ENCODE data around the gene COQ5.

DNA sequence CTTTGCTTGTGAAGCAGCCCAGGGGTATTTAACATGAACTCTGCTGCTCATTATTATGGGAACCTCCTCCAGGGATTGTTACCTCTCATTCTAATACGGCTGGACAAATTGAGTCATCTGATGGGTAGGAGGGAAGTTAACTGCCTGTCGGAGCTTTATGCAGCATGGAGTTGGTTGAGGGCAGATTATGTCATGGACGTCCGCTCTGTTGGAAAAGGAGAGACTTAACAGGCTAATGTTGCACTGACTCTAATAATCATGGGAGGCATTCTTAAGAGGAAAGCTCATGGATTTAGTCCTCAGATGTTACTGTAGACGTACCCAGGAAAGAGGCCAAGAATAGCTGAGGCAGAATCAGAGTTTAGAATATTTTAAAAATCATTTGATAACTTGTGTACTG lies 42.3 kb upstream of the COQ5 start:
- no peak for TF ChIP-seq POLR2A (IDR thresholded peaks at IDR 0.05; ENCODE audit: low read depth, low read length)
- TF ChIP-seq, protein P1, sequence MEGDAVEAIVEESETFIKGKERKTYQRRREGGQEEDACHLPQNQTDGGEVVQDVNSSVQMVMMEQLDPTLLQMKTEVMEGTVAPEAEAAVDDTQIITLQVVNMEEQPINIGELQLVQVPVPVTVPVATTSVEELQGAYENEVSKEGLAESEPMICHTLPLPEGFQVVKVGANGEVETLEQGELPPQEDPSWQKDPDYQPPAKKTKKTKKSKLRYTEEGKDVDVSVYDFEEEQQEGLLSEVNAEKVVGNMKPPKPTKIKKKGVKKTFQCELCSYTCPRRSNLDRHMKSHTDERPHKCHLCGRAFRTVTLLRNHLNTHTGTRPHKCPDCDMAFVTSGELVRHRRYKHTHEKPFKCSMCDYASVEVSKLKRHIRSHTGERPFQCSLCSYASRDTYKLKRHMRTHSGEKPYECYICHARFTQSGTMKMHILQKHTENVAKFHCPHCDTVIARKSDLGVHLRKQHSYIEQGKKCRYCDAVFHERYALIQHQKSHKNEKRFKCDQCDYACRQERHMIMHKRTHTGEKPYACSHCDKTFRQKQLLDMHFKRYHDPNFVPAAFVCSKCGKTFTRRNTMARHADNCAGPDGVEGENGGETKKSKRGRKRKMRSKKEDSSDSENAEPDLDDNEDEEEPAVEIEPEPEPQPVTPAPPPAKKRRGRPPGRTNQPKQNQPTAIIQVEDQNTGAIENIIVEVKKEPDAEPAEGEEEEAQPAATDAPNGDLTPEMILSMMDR (conservative IDR thresholded peaks at IDR 0.05; ENCODE audit: low read depth, low read length): no peak
- no peak for TF ChIP-seq CEBPB (IDR thresholded peaks at IDR 0.05; ENCODE audit: low read depth, low read length)
- TF ChIP-seq RAD21 (IDR thresholded peaks at IDR 0.05; ENCODE audit: low read length): no peak
- TF ChIP-seq CHD1 (IDR thresholded peaks at IDR 0.05; ENCODE audit: low read depth, low read length): no peak
- no peak for TF ChIP-seq RCOR1 (IDR thresholded peaks at IDR 0.05; ENCODE audit: insufficient replicate concordance, low read length)
- TF ChIP-seq NFE2L2 (IDR thresholded peaks at IDR 0.05; ENCODE audit: low read depth, low read length): no peak
